Cardiac muscle cell (in vitro differentiated cells and primary cell): Measurements from ENCODE around the gene A1BG. TPM values are rescaled to one million over a fixed set of nuclear protein-coding genes. Genes with fewer than 3 reads are reported as not detected.

ENCODE experiments used
- DNase-seq, 2 donors: peaks; one replicate each; pipeline versions ENCODE4 v3.0.0 to v3.0.0-alpha.2; 2010 to 2017; ENCODE audit warnings: low read depth in 1 of 2, low spot score in 1 of 2
- H3K27ac ChIP-seq: fragments of 200-600 bp; sonication (generic); 2 replicates; pipeline ENCODE4 v1.5.1; 2016
- H3K27me3 ChIP-seq: fragments of 200-600 bp; sonication (generic); 2 replicates; pipeline ENCODE4 v1.6.0; 2016; ENCODE audit warnings: control low read depth
- H3K36me3 ChIP-seq: fragments of 200-600 bp; sonication (generic); 2 replicates; pipeline ENCODE4 v1.5.1; 2016; ENCODE audit warnings: control low read depth
- H3K4me1 ChIP-seq: fragments of 200-600 bp; sonication (generic); 2 replicates; pipeline ENCODE4 v1.8.1; 2017; ENCODE audit warnings: low read depth, mild to moderate bottlenecking, mixed run types
- H3K4me3 ChIP-seq: fragments of 200-600 bp; sonication (generic); 2 replicates; pipeline ENCODE4 v1.5.1; 2016; ENCODE audit warnings: mild to moderate bottlenecking
- H3K9me3 ChIP-seq: fragments of 200-600 bp; sonication (generic); 2 replicates; pipeline ENCODE4 v1.5.1; 2017; ENCODE audit warnings: low read depth, mild to moderate bottlenecking, control low read depth
- CTCF ChIP-seq: IDR thresholded peaks from 2 replicates; pipeline ENCODE4 v1.5.1; 2012; ENCODE audit warnings: low read depth, mild to moderate bottlenecking, low read length
- polyA plus RNA-seq: library from polyadenylated mRNA; unstranded; fragments of >200 nt; fragmentation: Nextera tagmentation; extraction: Ambion mirVana; gene quantifications from 2 replicates; pipeline ENCODE4 v1.2.1, GENCODE V29; 2016
- total RNA-seq: library from RNA; depleted of rRNA; stranded (reverse); fragments of >200 nt; gene quantifications from 2 replicates; pipeline ENCODE4 v1.2.3, GENCODE V29; 2016

The A1BG gene
- total and polyA plus RNA-seq, 2 experiments from 2014 or later = 45.9 to 138 TPM

- Histone ChIP-seq H3K36me3 (no peaks in the 10 kb centered on the region), H3K4me3 (no peak overlapping the region), H3K4me1 (no peaks in the 10 kb centered on the region), H3K27ac (no peak overlapping the region), H3K9me3 (no peaks in the 10 kb centered on the region), H3K27me3 (no peaks in the 10 kb centered on the region)
- DNase-seq = peak in 1 of 2 donors; percentile 56
- TF ChIP-seq CTCF = no peak
Observed at GRCh38 chr19:58328999-58329398, 24.3 kb downstream of the A1BG start.

- H3K36me3 ChIP-seq = no peaks in the 10 kb centered on the region
- peak within 1 kb of the TSS; percentile 25 for H3K27ac ChIP-seq
- no peak for TF ChIP-seq CTCF
- H3K9me3 ChIP-seq = no peaks in the 10 kb centered on the region
- no peaks in the 10 kb centered on the region for H3K27me3 ChIP-seq
- H3K4me1 ChIP-seq = no peaks in the 10 kb centered on the region
- H3K4me3 ChIP-seq = peak within 1 kb of the TSS; percentile 61
- peak; percentile 97 for DNase-seq
Observed at GRCh38 chr19:58326914-58327726, 26.2 kb downstream of the A1BG start, which contains the start of gene ZSCAN22. TSS of gene ZSCAN22 (plus strand) at chr19:58326994. CDS start at chr19:58334803, 7,809 bp downstream.

DNA sequence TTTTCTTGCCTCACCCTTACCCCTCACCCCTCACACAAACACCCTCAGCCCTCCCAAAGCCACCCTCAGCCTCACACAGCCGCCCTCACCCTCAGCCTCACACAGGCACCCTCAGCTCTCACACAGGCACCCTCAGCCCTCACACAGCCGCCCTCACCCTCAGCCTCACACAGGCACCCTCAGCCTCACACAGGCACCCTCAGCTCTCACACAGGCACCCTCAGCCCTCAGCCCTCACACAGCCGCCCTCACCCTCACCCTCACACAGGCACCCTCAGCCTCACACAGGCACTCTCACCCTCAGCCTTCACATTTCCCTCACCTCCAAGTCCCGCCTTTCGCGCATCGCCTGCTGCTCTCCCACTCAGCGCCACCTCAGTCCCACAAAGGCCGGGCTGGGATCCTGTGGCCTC, 26.8 kb downstream of the A1BG start:
- no peaks in the 10 kb centered on the region for H3K36me3 ChIP-seq
- no peaks in the 10 kb centered on the region for H3K27me3 ChIP-seq
- TF ChIP-seq CTCF = no peak
- no peak overlapping the region for H3K27ac ChIP-seq
- no peak for DNase-seq
- H3K4me1 ChIP-seq = no peaks in the 10 kb centered on the region
- H3K9me3 ChIP-seq = no peaks in the 10 kb centered on the region
- H3K4me3 ChIP-seq = peak overlapping the region; percentile 61

DNA sequence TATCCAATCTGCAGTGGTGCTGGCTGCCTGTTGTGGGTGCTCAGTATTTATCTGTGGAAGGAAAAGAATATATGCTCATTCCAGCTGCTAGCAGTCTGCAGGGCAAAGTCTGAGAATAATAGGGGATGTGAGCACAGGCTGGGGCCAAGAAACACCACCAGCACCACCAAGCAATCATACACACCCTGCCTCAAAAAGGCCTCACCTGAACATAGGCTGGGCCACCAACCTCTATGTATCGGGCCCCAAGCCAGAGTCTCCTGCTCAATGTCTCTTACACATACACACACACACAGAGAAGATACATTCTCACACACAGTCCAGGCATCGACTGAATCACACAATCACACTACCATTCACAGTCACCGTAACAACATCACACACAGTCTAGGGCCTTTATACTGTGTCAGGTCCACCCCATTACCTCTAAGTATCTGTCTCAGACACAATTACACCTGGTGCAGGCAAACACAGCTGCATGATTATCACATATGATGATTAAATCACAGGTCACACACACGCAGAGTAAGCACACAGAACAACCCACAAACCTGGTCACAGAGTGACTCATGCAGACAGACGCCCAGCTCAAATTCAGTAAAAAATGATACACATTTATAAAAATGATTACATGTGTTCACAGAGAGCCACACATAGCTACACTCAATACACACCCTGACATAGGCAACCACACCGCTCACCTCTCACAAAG, 27.8 kb downstream of the A1BG start:
- TF ChIP-seq CTCF = no peak

DNA sequence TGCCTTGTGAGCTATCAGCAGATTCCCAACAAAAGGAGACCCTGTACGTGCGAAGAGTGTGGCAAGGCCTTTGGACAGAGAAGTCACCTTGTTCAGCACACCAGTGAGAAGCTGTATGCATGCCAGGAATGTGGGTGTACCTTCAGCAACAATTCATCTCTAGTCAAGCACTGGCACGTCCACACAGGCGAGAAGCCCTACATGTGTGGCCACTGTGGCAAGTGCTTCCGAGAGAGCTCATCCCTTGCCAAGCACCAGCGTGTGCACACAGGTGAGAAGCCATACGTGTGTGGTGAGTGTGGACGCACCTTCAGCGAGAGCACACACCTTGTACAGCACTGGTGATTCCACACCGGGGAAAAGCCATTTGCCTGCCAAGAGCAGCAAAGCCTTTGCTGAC, 34.1 kb downstream of the A1BG start:
- Histone ChIP-seq H3K36me3 (no peaks in the 10 kb centered on the region), H3K27me3 (no peaks in the 10 kb centered on the region), H3K9me3 (no peaks in the 10 kb centered on the region), H3K27ac (no peak overlapping the region), H3K4me3 (no peak overlapping the region), H3K4me1 (no peaks in the 10 kb centered on the region)
- no peak for DNase-seq
- no peak for TF ChIP-seq CTCF

More for the DNA sequence above, 27.8 kb downstream of the A1BG start:
- Histone ChIP-seq H3K9me3 (no peaks in the 10 kb centered on the region), H3K27me3 (no peaks in the 10 kb centered on the region), H3K27ac (no peak overlapping the region), H3K4me1 (no peaks in the 10 kb centered on the region), H3K36me3 (no peaks in the 10 kb centered on the region), H3K4me3 (peak overlapping the region; percentile 61)
- DNase-seq = no peak
